ENCODE results near the gene SRPK3. TPM values are rescaled to one million over a fixed set of nuclear protein-coding genes. Genes with fewer than 3 reads are reported as not detected.

Gene SRPK3
- total and polyA plus RNA-seq, 2 donors (not counting 3 experiments of a cell fraction or from before 2014, with no cell fraction given), result 0.25 to 0.40 TPM

DNA sequence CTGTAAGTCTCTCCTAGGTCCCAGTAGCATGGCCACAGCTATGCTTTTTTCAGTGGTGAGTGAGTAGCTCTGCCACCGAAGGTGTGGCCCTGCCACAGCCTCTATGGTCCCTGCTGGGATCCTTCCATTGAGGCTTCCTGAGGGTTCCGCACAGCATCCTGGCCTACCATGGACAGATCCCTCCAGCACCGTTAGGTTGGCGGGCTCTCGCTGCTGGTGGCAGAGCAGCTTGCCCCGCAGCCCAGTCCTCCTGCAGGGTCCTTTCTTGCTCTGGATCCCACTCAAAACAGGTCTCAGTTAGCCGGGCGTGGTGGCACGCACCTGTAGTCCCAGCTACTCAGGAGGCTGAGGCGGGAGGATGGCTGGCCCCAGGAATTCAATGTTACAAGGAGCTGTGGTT, 51.9 kb downstream of the SRPK3 start:
- H3K27me3 ChIP-seq (ENCODE audit: control insufficient read depth in 2 of 2, insufficient read depth in 2 of 2, low read length in 2 of 2), result peaks cover 24 to 30% of the 10 kb centered on the region in 2 experiments

More for the DNA sequence above, 51.9 kb downstream of the SRPK3 start:
- intact Hi-C loops (cut with micrococcal nuclease), result no loop called here
- no peaks in the 10 kb centered on the region for H4K20me1 ChIP-seq (replicated peaks; ENCODE audit: control insufficient read depth, extremely low read depth, insufficient read depth, low read length)
- H3K36me3 ChIP-seq (ENCODE audit: control insufficient read depth in 2 of 2, extremely low read depth in 1 of 2, insufficient read depth in 2 of 2, low read length in 2 of 2), result no peaks in the 10 kb centered on the region
- no peak overlapping the region for H3K4me3 ChIP-seq (replicated peaks in 1 of 3; ENCODE audit: insufficient read depth in 1 of 3, low read depth in 1 of 3, low read length in 3 of 3)
- no peak overlapping the region for H3K4me2 ChIP-seq (ENCODE audit: insufficient read depth, low read length)
- no peak overlapping the region for H3K9ac ChIP-seq (replicated peaks; ENCODE audit: extremely low read depth, insufficient read depth, low read length)
- H3K9me1 ChIP-seq (replicated peaks; ENCODE audit: control insufficient read depth, extremely low read depth, insufficient read depth, low read length), result no peaks in the 10 kb centered on the region
- DNase-seq (ENCODE audit: low read depth, low spot score) (no peak), FAIRE-seq (no peak)
- no peak overlapping the region for H2AFZ ChIP-seq (ENCODE audit: low read depth, low read length)
- BruUV-seq (replicated peaks), result no TSS peak
- no peaks in the 10 kb centered on the region for H3K9me3 ChIP-seq (replicated peaks; ENCODE audit: control insufficient read depth, insufficient read depth, low read length)
- TF ChIP-seq CTCF (IDR thresholded peaks at IDR 0.05; ENCODE audit: extremely low read depth in 1 of 2, insufficient read depth in 1 of 2, low read depth in 1 of 2, low read length in 2 of 2) (no peak), POLR2AphosphoS5 (IDR thresholded peaks at IDR 0.05; ENCODE audit: insufficient read depth, low read depth, low read length) (no peak), MYC (IDR thresholded peaks at IDR 0.05; ENCODE audit: low read depth, low read length) (no peak), POLR2A (IDR thresholded peaks at IDR 0.05; ENCODE audit: low read depth, low read length) (no peak), FOS (IDR thresholded peaks at IDR 0.05; ENCODE audit: borderline replicate concordance, insufficient read depth, low read length) (no peak), JUN (IDR thresholded peaks at IDR 0.05; ENCODE audit: borderline replicate concordance, insufficient read depth, insufficient read length, low read depth) (no peak), GATA2 (IDR thresholded peaks at IDR 0.05; ENCODE audit: insufficient read depth, insufficient read length, low read depth, low read length) (no peak), EZH2 (IDR thresholded peaks at IDR 0.05; ENCODE audit: borderline replicate concordance, low read depth, low read length, severe bottlenecking) (no peak)
- TF ChIP-seq, protein P1, sequence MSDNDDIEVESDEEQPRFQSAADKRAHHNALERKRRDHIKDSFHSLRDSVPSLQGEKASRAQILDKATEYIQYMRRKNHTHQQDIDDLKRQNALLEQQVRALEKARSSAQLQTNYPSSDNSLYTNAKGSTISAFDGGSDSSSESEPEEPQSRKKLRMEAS (IDR thresholded peaks at IDR 0.05; ENCODE audit: insufficient read depth, insufficient read length), result no peak
- no peak overlapping the region for H3K27ac ChIP-seq (ENCODE audit: insufficient read depth, low read depth, low read length)
- ChIA-PET CTCF (no interaction called here), POLR2A (no interaction called here)
- dilution Hi-C loops (cut with MboI; ENCODE audit: extremely low pct_ligation_motif_present, low sequenced_read_pairs), result no loop called here
- H3K4me1 ChIP-seq (ENCODE audit: control insufficient read depth, extremely low read depth, insufficient read depth, low read length), result no peaks in the 10 kb centered on the region
- no peaks in the 10 kb centered on the region for H3K79me2 ChIP-seq (ENCODE audit: control insufficient read depth, insufficient read depth, low read length)

Other genes starting within 250 kb of the SRPK3 start
- 20.8 and 21.3 TPM in 2 replicates for gene CCNQ, start 181.9 kb upstream of the SRPK3 start, total RNA-seq
- 37.0 and 42.9 TPM in 2 replicates for gene CCNQ, start 181.9 kb upstream of the SRPK3 start, polyA plus RNA-seq
- 0.35 TPM in 1 of 2 replicates, not detected in the other for gene DUSP9, start 133.8 kb upstream of the SRPK3 start, total RNA-seq
- gene DUSP9, start 133.8 kb upstream of the SRPK3 start, polyA plus RNA-seq, result 0.04 and 0.05 TPM in 2 replicates
- not detected in 2 replicates for gene PNCK, start 107.2 kb upstream of the SRPK3 start, total RNA-seq
- gene PNCK, start 107.2 kb upstream of the SRPK3 start, polyA plus RNA-seq, result 0.12 and 0.37 TPM in 2 replicates
- gene SLC6A8, start 93.1 kb upstream of the SRPK3 start, total RNA-seq, result 23.6 and 28.8 TPM in 2 replicates
- 22.7 and 22.8 TPM in 2 replicates for gene SLC6A8, start 93.1 kb upstream of the SRPK3 start, polyA plus RNA-seq
- 198 and 203 TPM in 2 replicates for gene BCAP31, start 56.7 kb upstream of the SRPK3 start, total RNA-seq
- gene BCAP31, start 56.7 kb upstream of the SRPK3 start, polyA plus RNA-seq, result 169 and 220 TPM in 2 replicates
- gene ABCD1, start 56.2 kb upstream of the SRPK3 start, total RNA-seq, result 12.9 and 14.3 TPM in 2 replicates
- 9.1 and 11.3 TPM in 2 replicates for gene ABCD1, start 56.2 kb upstream of the SRPK3 start, polyA plus RNA-seq
- 29.7 and 31.4 TPM in 2 replicates for gene PLXNB3, start 16.8 kb upstream of the SRPK3 start, total RNA-seq
- 19.0 and 27.1 TPM in 2 replicates for gene PLXNB3, start 16.8 kb upstream of the SRPK3 start, polyA plus RNA-seq
- 57.7 and 60.7 TPM in 2 replicates for gene IDH3G, start 13.3 kb downstream of the SRPK3 start, total RNA-seq
- gene IDH3G, start 13.3 kb downstream of the SRPK3 start, polyA plus RNA-seq, result 116 and 128 TPM in 2 replicates
- 235 and 242 TPM in 2 replicates for gene SSR4, start 13.6 kb downstream of the SRPK3 start, total RNA-seq
- gene SSR4, start 13.6 kb downstream of the SRPK3 start, polyA plus RNA-seq, result 732 and 1,321 TPM in 2 replicates
- 0.09 TPM in 2 replicates for gene PDZD4, start 49.5 kb downstream of the SRPK3 start, total RNA-seq
- gene PDZD4, start 49.5 kb downstream of the SRPK3 start, polyA plus RNA-seq, result 0.07 and 0.08 TPM in 2 replicates
- gene L1CAM, start 105.1 kb downstream of the SRPK3 start, total RNA-seq, result not detected in 2 replicates
- gene L1CAM, start 105.1 kb downstream of the SRPK3 start, polyA plus RNA-seq, result 0.01 and 0.02 TPM in 2 replicates
- not detected in 2 replicates for gene AVPR2, start 123.6 kb downstream of the SRPK3 start, total RNA-seq
- gene AVPR2, start 123.6 kb downstream of the SRPK3 start, polyA plus RNA-seq, result not detected in 2 replicates
- gene ARHGAP4, start 145.2 kb downstream of the SRPK3 start, total RNA-seq, result 31.9 and 33.3 TPM in 2 replicates
- gene ARHGAP4, start 145.2 kb downstream of the SRPK3 start, polyA plus RNA-seq, result 20.9 and 24.5 TPM in 2 replicates
- gene NAA10, start 154.0 kb downstream of the SRPK3 start, total RNA-seq, result 143 and 144 TPM in 2 replicates
- 141 and 169 TPM in 2 replicates for gene NAA10, start 154.0 kb downstream of the SRPK3 start, polyA plus RNA-seq
- 6.2 and 8.0 TPM in 2 replicates for gene RENBP, start 163.6 kb downstream of the SRPK3 start, total RNA-seq
- 16.0 and 16.2 TPM in 2 replicates for gene RENBP, start 163.6 kb downstream of the SRPK3 start, polyA plus RNA-seq
- 80.9 and 85.9 TPM in 2 replicates for gene HCFC1, start 190.8 kb downstream of the SRPK3 start, total RNA-seq
- gene HCFC1, start 190.8 kb downstream of the SRPK3 start, polyA plus RNA-seq, result 14.6 and 15.9 TPM in 2 replicates
- 2.6 and 4.1 TPM in 2 replicates for gene TMEM187, start 191.7 kb downstream of the SRPK3 start, total RNA-seq
- 15.7 and 19.0 TPM in 2 replicates for gene TMEM187, start 191.7 kb downstream of the SRPK3 start, polyA plus RNA-seq
- gene IRAK1, start 238.9 kb downstream of the SRPK3 start, total RNA-seq, result 136 and 138 TPM in 2 replicates
- 63.6 and 74.7 TPM in 2 replicates for gene IRAK1, start 238.9 kb downstream of the SRPK3 start, polyA plus RNA-seq

All from endothelial cell of umbilical vein (primary cell).